ENCODE data around the gene RIMKLA.

The RIMKLA gene

DNA sequence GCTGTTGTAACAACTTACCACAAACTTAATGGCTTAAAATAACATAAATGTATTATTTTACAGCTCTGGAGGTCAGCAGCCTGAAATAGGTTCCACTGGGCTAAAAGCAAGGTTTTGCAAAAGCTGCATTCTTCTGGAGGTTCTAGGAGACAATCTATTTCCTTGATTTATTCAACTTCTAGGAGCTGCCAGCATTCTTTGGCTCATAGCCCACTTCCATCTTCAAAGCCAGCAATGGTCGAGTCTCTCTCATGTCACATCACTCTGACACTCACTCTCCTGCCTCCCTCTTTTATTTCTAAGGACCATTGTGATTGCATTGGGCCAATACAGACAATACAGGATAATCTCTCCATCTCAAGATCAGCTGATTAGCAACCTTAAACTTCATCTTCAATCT, 30.5 kb upstream of the RIMKLA start:
- H3K36me3 ChIP-seq (ENCODE audit: control insufficient read depth, insufficient read depth, low read length), result no peaks in the 10 kb centered on the region
- no peaks in the 10 kb centered on the region for H3K9me3 ChIP-seq (ENCODE audit: control insufficient read depth, insufficient read depth, low read length)
- H3K4me1 ChIP-seq (ENCODE audit: control insufficient read depth, insufficient read depth, low read length), result no peaks in the 10 kb centered on the region
- no peaks in the 10 kb centered on the region for H3K27me3 ChIP-seq (ENCODE audit: control insufficient read depth, insufficient read depth, low read length)
- no peak overlapping the region for H3K4me3 ChIP-seq (ENCODE audit: low read depth, low read length)
- H3K9ac ChIP-seq (ENCODE audit: low read depth, low read length), result no peak overlapping the region

DNA sequence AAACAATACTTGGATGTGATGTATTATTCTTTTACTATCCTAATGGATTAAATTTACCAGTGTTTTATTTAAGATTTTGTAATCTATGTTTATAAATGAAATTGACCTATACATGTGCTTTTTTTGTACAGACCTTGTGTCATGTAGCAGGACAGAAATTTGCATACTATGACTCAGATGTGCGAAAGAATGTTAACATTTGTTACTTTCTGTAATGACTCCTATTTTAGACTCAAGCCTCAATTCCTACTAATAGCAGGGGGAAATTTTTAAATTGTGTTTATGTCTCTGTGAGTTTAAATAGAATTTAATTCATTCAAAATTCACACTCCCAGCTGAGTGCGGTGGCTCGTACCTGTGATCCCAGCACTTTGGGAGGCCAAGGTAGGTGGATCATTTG, 21.8 kb upstream of the RIMKLA start:
- no peaks in the 10 kb centered on the region for H3K36me3 ChIP-seq (ENCODE audit: control insufficient read depth, insufficient read depth, low read length)
- no peaks in the 10 kb centered on the region for H3K27me3 ChIP-seq (ENCODE audit: control insufficient read depth, insufficient read depth, low read length)
- no peaks in the 10 kb centered on the region for H3K4me1 ChIP-seq (ENCODE audit: control insufficient read depth, insufficient read depth, low read length)
- H3K4me3 ChIP-seq (ENCODE audit: low read depth, low read length), result no peak overlapping the region
- no peaks in the 10 kb centered on the region for H3K9me3 ChIP-seq (ENCODE audit: control insufficient read depth, insufficient read depth, low read length)
- H3K9ac ChIP-seq (ENCODE audit: low read depth, low read length), result no peak overlapping the region

DNA sequence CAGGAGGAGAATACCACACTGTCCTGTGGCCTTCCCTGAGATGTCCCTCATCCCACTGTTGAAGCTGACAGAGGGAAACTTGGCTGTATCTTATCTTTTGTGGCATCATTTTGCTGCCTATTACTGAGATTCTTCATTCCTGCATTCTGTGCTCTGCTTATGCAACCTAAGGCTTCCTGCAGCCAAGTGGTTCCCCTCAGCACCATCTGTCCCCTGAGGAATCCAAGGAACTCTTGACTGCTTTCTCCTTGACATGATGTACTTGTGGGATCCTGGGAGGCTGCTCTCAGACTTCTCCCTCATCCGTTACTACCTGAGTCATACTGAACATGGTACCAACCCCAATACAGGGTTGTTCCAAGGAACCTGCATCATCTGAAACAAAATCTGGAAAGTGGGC, 21.1 kb upstream of the RIMKLA start:
- H3K4me3 ChIP-seq (ENCODE audit: low read depth, low read length), result no peak overlapping the region
- no peaks in the 10 kb centered on the region for H3K4me1 ChIP-seq (ENCODE audit: control insufficient read depth, insufficient read depth, low read length)
- H3K27me3 ChIP-seq (ENCODE audit: control insufficient read depth, insufficient read depth, low read length), result no peaks in the 10 kb centered on the region
- H3K9ac ChIP-seq (ENCODE audit: low read depth, low read length), result no peak overlapping the region
- no peaks in the 10 kb centered on the region for H3K36me3 ChIP-seq (ENCODE audit: control insufficient read depth, insufficient read depth, low read length)
- H3K9me3 ChIP-seq (ENCODE audit: control insufficient read depth, insufficient read depth, low read length), result no peaks in the 10 kb centered on the region

DNA sequence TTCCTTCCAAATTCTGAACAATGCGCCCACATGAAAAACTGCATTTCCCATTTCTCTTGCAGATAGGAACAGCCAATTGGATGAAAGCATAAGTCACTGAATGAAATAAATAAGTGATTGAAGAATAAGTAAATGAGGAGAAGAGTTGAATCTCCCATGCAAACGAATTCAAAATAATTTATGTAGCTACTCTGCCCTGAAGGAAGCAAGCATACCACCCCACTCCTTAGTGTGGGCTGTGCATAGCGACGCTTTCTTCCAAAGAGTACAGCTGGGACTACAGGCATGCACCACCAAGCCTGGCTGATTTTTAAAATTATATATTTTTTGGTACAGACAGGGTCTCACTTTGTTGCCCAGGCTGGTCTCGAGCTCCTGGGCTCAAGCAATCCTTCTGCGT, 16.5 kb upstream of the RIMKLA start:
- Histone ChIP-seq H3K9me3 (ENCODE audit: control insufficient read depth, insufficient read depth, low read length) (no peaks in the 10 kb centered on the region), H3K4me3 (ENCODE audit: low read depth, low read length) (no peak overlapping the region), H3K4me1 (ENCODE audit: control insufficient read depth, insufficient read depth, low read length) (no peaks in the 10 kb centered on the region), H3K27me3 (ENCODE audit: control insufficient read depth, insufficient read depth, low read length) (no peaks in the 10 kb centered on the region), H3K9ac (ENCODE audit: low read depth, low read length) (no peak overlapping the region), H3K36me3 (ENCODE audit: control insufficient read depth, insufficient read depth, low read length) (no peaks in the 10 kb centered on the region)

DNA sequence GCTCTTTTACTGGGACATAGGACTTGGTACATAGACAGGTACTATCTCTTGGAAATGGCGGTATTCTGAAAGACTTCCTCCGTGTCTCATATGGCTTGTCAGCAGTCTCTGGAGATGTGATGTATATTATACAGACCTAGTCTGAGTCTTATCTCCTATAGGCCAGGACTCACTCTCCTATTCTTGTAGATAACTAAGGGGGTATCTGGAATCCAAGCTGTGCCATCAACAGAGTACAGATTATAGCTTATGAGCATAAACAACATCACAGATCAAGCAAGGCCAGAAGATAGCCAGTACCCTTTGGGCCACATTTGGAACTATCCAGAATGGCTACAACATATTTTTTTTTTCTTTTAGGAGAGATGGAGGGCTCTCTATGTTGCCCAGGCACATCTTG, 16.1 kb upstream of the RIMKLA start:
- Histone ChIP-seq H3K9ac (ENCODE audit: low read depth, low read length) (no peak overlapping the region), H3K27me3 (ENCODE audit: control insufficient read depth, insufficient read depth, low read length) (no peaks in the 10 kb centered on the region), H3K4me1 (ENCODE audit: control insufficient read depth, insufficient read depth, low read length) (no peaks in the 10 kb centered on the region), H3K9me3 (ENCODE audit: control insufficient read depth, insufficient read depth, low read length) (no peaks in the 10 kb centered on the region), H3K4me3 (ENCODE audit: low read depth, low read length) (no peak overlapping the region), H3K36me3 (ENCODE audit: control insufficient read depth, insufficient read depth, low read length) (no peaks in the 10 kb centered on the region)

DNA sequence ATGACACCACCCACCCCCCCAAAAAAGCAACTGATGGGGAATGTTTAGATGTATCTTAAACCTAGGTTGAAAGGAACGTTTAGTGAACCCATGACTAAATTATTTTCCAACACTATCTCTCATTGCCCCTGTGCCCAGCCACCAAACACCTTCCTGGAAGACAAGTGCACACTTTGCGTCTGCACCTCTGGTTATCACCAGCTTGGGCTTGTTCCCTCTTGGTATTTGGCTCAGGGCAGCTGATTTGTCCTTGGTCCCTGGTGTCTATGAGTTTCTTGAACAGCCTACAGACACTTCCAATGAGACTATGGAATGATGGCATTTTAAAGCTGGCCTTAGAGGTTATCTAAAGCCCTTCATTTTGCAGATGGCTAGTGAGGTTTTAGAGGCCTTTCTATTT, 15.5 kb upstream of the RIMKLA start:
- Histone ChIP-seq H3K4me3 (ENCODE audit: low read depth, low read length) (no peak overlapping the region), H3K9me3 (ENCODE audit: control insufficient read depth, insufficient read depth, low read length) (no peaks in the 10 kb centered on the region), H3K27me3 (ENCODE audit: control insufficient read depth, insufficient read depth, low read length) (no peaks in the 10 kb centered on the region), H3K4me1 (ENCODE audit: control insufficient read depth, insufficient read depth, low read length) (no peaks in the 10 kb centered on the region), H3K9ac (ENCODE audit: low read depth, low read length) (no peak overlapping the region), H3K36me3 (ENCODE audit: control insufficient read depth, insufficient read depth, low read length) (no peaks in the 10 kb centered on the region)

DNA sequence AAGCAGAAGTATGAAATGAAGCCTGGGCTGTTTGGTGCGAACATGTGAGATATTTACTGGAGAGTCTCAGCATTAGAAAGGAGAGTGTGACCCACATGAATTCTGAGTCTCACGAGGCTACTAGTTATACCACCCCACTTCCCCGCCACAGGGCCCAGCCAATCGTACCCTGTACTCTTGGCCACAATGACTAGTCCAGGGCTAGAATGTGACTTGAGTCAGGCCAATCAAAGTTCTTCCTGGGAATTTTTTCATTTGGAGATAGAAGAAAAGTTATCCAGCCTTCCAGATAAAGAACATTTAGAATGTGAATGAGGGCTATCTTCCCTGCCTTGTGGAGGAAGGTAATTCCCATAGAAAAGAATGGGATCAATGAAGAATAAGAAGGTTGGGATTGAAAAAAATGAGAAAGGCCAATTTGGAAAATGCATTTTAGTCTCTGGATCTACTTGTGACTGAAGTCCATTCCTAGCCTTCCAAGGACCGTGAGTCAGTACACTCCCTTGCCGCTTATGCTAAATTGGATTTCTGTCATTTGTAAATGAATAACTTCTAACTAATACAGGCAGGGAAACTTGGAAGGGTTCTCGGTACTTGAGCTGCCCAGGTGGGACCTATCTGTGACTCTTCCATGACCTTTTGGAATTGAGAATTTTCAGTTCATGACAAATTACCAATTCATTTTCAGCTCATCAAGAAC, 12.3 kb upstream of the RIMKLA start:
- peaks cover 4% of the 10 kb centered on the region for H3K27me3 ChIP-seq (ENCODE audit: control insufficient read depth, insufficient read depth, low read length)
- no peak overlapping the region for H3K4me3 ChIP-seq (ENCODE audit: low read depth, low read length)
- H3K4me1 ChIP-seq (ENCODE audit: control insufficient read depth, insufficient read depth, low read length), result no peaks in the 10 kb centered on the region
- H3K9me3 ChIP-seq (ENCODE audit: control insufficient read depth, insufficient read depth, low read length), result no peaks in the 10 kb centered on the region
- no peaks in the 10 kb centered on the region for H3K36me3 ChIP-seq (ENCODE audit: control insufficient read depth, insufficient read depth, low read length)
- no peak overlapping the region for H3K9ac ChIP-seq (ENCODE audit: low read depth, low read length)

DNA sequence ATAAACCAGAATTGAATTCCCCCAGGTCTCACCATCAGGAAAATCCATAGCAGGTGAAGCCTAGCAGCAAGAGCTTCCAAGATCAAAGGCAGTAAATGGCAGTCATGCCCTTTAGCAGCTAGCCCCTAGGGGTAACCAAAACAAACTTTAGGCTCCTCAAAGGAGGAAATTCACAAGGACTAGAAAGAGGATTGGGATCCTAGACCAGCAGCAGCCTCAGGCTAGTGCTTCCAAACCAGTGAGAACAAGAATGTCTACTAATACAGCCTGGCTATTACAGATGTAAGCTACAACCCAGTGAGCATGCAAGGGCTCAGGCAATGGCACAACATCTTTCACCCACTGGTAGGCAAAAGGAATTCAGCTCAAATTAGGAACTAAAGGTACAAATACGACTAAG, 11.1 kb upstream of the RIMKLA start:
- H3K36me3 ChIP-seq (ENCODE audit: control insufficient read depth, insufficient read depth, low read length), result no peaks in the 10 kb centered on the region

DNA sequence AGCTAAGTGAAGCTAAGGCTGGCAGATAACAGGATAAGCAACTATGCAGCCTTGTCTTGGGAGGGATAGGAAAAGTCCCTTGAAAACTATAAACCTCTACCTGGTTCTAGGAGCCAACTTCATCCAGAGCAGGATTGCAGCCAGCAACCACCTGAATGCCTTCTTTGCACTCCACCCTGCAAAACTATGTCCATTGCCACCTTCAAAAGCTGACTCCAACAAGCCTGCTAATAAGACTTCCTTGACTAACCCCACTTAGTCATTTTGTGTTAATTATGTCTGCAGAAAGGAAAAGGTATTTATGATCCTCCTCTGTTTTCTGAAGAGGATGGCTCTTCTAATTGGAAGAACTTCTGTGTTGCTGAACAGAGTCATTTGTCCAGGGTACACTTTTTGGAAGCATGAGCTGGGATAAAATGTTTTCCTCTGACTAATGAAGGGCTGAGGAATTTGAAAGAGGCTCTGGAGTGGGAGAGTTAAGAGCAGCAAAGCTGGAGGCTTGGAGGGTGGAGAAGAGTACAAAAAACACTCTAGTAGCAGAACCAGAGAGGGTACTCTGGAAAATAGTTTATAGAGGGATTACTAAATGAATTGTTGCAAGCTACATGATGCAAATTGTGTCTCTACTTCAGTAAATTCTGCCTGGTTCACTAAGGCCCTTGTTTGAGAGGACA, 9.6 kb upstream of the RIMKLA start:
- H3K9ac ChIP-seq (ENCODE audit: low read depth, low read length), result no peak overlapping the region
- H3K9me3 ChIP-seq (ENCODE audit: control insufficient read depth, insufficient read depth, low read length), result no peaks in the 10 kb centered on the region
- H3K4me3 ChIP-seq (ENCODE audit: low read depth, low read length), result no peak overlapping the region
- H3K4me1 ChIP-seq (ENCODE audit: control insufficient read depth, insufficient read depth, low read length), result no peaks in the 10 kb centered on the region
- H3K27me3 ChIP-seq (ENCODE audit: control insufficient read depth, insufficient read depth, low read length), result peaks cover 4% of the 10 kb centered on the region
- no peaks in the 10 kb centered on the region for H3K36me3 ChIP-seq (ENCODE audit: control insufficient read depth, insufficient read depth, low read length)

More for the DNA sequence above, 11.1 kb upstream of the RIMKLA start:
- no peak overlapping the region for H3K4me3 ChIP-seq (ENCODE audit: low read depth, low read length)
- H3K9ac ChIP-seq (ENCODE audit: low read depth, low read length), result no peak overlapping the region
- no peaks in the 10 kb centered on the region for H3K9me3 ChIP-seq (ENCODE audit: control insufficient read depth, insufficient read depth, low read length)
- H3K4me1 ChIP-seq (ENCODE audit: control insufficient read depth, insufficient read depth, low read length), result no peaks in the 10 kb centered on the region
- peaks cover 4% of the 10 kb centered on the region for H3K27me3 ChIP-seq (ENCODE audit: control insufficient read depth, insufficient read depth, low read length)

DNA sequence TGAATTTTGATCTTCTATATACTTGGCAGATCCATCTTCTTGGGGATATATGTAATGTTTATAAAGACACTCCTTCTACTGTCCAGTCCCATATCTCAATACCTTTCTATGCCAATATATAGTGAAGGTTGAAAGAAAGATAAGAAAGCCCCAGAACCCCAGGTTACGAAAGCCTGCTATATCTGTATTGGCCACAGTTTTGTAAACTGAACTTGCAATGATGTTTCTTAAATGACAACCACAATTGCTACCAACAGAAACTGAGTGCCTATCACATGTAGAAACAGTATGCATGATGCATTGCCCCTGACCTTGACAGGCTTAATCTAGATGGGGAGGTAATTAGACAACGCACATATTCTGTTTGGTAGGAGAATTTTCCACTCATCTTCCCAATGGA, 7.8 kb upstream of the RIMKLA start:
- Histone ChIP-seq H3K4me3 (ENCODE audit: low read depth, low read length) (no peak overlapping the region), H3K4me1 (ENCODE audit: control insufficient read depth, insufficient read depth, low read length) (no peaks in the 10 kb centered on the region), H3K9ac (ENCODE audit: low read depth, low read length) (no peak overlapping the region), H3K27me3 (ENCODE audit: control insufficient read depth, insufficient read depth, low read length) (peaks cover 4% of the 10 kb centered on the region), H3K9me3 (ENCODE audit: control insufficient read depth, insufficient read depth, low read length) (no peaks in the 10 kb centered on the region), H3K36me3 (ENCODE audit: control insufficient read depth, insufficient read depth, low read length) (no peaks in the 10 kb centered on the region)

DNA sequence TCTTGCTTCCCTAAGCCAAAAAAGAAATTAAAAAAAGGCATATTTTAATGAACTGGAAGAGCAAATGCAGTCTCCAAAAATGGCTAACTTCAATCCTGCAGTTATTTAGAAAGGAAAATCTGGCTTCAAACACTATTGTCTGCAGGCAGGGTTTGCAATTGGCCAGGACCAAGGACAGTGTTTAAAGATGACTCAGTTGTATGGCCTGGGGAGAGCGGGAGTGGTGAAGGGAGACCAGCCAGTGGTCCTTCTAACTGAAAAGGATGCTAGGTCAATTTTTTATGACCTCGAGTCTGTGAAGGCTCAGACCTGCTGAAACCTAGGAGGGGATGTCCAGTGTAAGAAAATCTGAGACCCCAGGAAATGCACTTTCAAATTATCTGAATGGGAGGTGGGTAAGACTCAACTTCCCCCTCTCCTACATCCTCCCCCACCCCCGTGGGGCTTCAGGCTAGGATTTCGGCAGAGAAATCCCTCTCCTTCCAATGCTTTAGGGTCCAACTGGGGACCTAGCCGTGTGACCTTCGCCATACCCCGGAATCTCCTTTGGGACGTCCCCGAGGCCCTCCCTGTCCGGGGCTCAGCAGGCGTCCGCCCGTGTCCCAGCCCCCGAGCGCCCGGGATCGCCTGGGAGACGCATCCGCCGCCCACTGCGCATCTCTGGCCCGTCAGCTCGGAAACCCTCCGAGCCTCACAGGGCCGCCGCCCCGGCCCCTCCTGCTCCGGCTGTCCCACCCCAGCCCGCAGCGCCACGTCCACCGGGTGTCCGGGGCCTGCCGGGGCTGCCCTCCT, 602 bp upstream of the RIMKLA start:
- H3K9me3 ChIP-seq (ENCODE audit: control insufficient read depth, insufficient read depth, low read length), result no peaks in the 10 kb centered on the region
- H3K9ac ChIP-seq (ENCODE audit: low read depth, low read length), result no peak overlapping the region
- no peaks in the 10 kb centered on the region for H3K36me3 ChIP-seq (ENCODE audit: control insufficient read depth, insufficient read depth, low read length)
- peaks cover 17% of the 10 kb centered on the region for H3K27me3 ChIP-seq (ENCODE audit: control insufficient read depth, insufficient read depth, low read length)
- peaks cover 3% of the 10 kb centered on the region for H3K4me1 ChIP-seq (ENCODE audit: control insufficient read depth, insufficient read depth, low read length)
- H3K4me3 ChIP-seq (ENCODE audit: low read depth, low read length), result peak overlapping the region; percentile 87

DNA sequence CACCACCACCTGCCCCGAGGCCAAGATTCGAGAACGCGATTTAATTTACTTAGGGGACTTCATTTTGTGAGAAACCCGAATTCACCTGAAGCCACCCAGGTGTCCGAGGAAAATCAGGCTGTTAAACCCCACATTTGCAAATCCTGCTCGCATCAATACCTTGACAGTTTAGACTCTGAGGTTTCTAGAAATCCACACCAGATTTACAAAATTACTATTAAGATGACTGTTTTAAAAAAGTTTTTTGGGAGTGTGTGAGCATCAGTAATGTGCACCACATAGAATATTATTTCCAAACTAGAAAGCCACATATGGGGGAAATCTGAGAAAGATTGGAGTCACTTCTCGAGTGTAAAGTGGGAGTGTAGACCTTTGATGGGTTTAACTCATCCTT, 685 bp downstream of the RIMKLA start:
- Histone ChIP-seq H3K4me1 (ENCODE audit: control insufficient read depth, insufficient read depth, low read length) (peaks cover 6% of the 10 kb centered on the region), H3K4me3 (ENCODE audit: low read depth, low read length) (peak overlapping the region; percentile 87)

More for the DNA sequence above, 685 bp downstream of the RIMKLA start:
- H3K27me3 ChIP-seq (ENCODE audit: control insufficient read depth, insufficient read depth, low read length), result peaks cover 17% of the 10 kb centered on the region
- H3K9me3 ChIP-seq (ENCODE audit: control insufficient read depth, insufficient read depth, low read length), result no peaks in the 10 kb centered on the region
- H3K36me3 ChIP-seq (ENCODE audit: control insufficient read depth, insufficient read depth, low read length), result no peaks in the 10 kb centered on the region
- H3K9ac ChIP-seq (ENCODE audit: low read depth, low read length), result no peak overlapping the region
